Measurements from ENCODE around the gene MGAT4C.
"Not testable (repeated sequence)": the region's sequence is repeated elsewhere in the genome, so short reads cannot be mapped to it uniquely, and the experiment has no call there.

The MGAT4C gene

DNA sequence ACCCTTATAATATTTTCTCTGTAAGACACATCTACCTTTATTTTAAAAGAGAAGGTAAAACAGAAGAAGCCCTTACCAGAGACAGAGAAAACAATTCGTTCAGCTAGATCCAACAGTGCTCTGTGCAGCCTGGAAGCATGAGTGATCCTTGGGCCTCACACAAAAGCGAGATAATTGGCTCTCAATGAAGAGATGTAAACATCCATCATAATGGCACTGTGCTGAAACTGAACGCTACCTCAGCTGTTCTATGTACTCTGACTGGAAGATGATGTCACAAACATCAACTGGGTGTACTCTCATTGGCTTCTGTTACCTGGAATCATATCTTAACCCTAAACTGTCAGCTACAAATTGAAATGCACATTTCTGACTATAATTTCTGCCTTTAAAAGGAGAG lies at the start of gene MGAT4C:
Gene MGAT4C, minus strand, starts transcription at position 229 of the 400 bp plus-strand sequence.
- peak; percentile 93 for DNase-seq

DNA sequence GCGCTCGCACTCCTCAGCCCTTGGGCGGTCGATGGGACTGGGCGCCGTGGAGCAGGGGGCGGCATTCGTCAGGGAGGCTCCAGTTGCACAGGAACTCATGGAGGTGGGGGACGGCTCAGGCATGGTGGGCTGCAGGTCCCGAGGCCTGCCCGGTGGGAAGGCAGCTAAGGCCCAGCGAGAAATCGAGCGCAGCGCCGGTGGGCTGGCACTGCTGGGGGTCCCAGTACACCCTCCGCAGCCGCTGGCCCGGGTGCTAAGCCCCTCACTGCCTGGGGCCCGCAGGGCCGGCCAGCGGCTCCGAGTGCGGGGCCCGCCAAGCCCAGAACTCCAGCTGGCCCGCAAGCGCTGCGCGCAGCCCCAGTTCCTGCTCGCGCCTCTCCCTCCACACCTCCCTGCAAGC lies 40.2 kb upstream of the MGAT4C start:
- not testable (repeated sequence) for DNase-seq

DNA sequence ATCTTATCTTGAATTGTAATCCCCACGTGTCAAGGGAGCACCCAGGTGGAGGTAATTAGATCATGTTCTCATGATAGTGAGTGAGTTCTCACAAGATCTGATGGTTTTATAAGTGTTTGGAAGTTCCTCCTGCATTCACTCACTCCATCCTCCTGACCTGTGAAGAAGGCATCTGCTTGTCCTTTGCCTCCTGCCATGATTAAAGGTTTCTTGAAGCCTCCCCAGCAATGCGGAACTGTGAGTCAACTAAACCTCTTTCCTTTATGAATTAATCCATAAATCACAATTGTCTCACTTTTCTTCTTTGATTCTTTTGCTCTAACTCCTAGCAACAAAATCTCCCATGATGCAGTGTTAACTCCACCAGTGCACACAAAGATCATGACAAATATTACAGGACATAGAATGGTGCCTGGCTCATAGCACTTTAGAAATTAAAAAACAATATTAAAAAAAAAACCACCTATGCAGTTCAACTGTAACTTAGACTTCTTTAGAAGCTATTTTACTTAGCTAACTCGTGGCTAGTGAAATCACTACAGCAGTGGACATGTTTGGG lies 37.6 kb upstream of the MGAT4C start:
- DNase-seq = no peak

DNA sequence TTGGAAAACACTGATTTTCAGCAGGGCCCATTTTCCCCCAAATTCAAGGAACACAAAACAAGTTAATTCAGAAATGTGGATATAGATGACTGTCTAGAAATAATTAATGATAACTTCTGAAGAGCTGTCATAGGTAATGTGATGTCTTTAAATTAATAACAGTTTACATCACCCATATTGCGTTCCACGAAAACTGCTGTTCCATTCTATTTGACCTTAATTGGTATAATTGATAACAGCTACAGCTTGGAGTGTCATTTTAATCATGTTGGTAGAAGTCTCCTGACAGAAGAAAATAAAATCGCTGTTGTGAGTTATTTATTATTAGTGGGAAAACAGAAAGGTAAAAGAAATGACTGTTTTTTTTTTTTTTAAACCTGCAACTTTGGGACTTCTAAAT lies 36.3 kb upstream of the MGAT4C start:
- DNase-seq = no peak

DNA sequence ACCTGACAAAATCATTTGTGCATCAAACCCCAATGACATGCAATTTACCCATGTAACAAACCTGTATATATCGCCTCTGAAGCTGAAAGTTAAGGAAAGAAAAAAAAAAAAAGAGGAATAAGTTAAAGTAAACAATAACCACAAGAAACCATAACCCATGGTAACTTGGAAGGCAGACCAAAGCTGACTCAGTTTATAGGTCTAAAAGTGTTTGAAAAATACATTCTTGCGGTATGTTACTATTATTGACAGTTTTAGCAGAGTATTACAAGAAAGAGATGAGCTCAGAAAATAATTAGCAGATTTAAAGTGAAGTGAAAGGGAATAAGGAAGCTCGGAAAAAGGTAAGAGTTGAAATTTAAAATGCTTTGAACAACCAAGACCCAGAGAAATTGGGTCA lies 34.4 kb upstream of the MGAT4C start:
- DNase-seq = no peak

DNA sequence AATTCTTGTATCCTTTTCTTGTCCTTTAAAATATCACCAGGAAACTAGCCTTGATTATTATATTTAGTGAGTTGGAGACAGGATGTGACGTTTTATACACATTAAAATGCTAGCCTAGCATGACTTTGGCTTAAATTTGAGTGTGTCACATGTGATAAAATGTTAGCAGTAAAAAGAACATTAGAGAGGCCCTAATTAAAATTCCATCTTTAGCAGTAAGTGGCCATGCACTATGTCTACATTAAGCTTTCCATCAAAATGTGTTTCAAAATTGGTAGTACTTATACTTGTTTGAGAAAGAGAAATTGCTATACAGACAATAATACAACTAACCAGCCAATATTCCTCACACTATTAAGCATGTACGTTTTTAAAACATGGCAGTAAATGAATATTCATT lies 29.9 kb upstream of the MGAT4C start:
- DNase-seq = no peak

DNA sequence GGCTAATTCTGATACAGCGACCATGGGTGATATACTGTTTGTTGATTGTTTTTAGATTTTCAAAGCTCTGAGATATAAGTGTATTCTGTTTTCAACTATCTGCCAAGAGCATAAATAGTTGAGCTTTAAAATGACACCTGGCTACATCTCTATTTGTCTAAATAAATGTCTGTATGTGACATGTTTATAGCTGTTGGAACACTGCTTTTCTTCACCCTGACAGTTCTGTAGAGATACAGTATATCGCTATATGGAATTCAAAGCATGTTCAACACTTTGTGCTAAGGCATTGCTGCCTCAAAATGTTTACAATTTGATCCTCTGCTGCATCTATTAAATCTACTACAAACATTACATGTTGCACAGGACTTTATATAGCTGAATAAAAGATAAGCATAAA lies 27.4 kb upstream of the MGAT4C start:
- DNase-seq = no peak

DNA sequence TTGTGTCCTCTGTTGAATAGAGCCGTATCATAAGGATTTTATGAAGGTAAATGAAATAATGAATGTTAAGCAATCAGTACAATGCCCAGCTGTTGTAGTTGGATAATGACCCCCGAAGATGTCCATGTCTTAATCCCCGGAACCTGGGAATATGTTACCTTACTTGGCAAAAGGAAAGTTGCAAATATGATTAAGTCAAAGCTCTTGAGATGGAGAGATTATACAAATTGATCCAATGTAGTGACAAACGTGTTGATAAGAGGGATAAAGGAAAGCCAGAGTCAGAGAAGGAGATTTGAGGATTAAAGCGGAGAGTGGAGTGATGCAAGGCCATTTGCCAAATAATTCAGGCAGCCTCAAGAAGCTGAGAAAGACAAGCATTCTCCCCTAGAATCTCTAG lies 19.2 kb upstream of the MGAT4C start:
- no peak for DNase-seq

DNA sequence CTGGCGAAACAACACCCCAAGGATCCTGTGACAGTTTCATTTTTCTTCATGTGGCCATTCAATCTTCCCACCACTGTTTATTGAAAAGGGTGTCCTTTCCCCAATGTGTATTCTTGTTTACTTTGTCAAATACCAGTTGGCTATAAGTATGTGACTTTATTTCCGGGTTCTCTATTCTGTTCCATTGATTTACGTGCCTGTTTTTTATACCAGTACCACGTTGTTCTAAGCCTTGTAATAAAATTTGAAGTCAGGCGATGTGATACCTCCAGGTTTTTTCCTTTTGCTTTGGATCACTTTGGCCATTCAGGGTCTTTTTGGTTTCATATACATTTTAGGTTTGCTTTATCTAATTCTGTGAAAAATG lies 9.1 kb upstream of the MGAT4C start:
- DNase-seq = no peak

DNA sequence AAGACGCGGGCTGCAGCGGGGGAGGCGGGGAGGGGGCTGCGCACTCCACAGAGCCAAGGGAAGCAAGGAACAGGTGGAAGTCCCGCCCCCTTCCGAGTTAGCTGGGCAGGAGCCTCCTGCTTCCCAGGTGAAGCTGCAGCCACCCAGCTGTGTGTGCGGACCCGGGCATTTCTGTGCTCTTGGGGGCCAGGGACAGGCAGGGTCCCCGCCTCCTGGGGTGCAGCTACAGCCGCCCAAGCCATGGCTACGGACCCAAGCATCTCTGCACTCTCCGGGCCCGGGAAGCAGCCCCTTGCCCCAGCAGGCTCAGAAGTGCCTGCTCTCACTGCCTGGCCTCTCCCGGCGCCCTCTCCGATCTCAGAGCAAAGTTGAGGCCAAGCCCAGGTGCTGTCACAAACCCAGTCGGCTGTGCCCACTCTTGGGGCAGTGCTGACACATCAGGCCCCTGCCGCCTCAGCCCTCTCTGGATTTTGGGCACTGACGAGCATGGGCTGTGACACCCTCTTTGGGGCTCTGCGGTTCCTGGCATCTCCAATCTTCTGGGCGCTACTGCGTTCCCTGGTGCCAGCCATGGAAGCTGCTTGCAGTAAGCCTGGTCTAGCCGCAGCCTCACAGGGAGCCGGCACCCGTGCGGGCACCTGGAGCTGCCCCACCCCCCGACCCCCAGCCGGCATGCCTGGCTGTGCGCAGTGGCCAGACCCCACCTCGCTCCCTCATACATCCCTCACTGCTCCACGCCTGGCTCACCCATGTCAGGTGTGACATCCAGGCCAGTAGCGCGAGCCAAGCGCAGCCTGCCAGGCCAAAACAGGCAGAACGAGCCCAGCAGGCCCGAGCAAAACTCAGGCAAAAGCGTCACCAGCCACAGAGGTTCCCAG lies 8.5 kb upstream of the MGAT4C start:
- DNase-seq = no peak

DNA sequence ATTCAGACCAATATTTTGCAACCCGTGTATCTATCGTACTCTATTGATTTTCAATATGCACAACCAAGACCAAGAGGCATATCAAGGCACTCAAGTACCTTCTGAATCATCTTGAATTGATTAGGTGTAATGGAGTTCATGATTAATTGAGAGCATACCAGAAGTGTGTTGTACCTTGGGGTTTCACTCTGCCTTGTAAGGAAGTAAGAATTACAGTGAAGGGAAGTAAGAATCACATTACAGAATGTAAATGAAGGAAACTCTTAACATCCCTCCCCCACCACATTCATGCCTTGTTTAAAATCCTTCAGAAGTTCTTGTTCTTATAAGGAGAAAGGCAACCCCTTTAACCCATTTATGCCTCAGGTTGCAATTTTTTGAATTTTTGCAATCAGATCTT lies 5.4 kb upstream of the MGAT4C start:
- no peak for DNase-seq

DNA sequence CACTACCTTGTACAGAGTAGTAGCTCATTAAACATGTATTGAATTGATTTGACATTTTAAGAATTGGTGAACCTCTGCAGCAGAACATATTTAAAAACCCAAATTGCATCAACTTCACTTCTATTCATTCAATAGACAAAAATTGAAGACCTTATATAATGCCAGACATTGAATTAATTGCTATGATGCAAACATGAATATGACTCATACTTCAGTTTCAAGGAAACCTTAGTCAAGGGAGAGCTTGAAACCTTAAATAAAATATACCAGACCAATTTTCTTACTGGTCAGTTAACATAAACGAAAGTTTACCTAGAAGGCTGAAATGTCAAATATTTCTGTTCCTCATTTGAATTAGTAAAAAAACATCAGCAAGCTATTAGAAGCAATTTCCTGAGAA lies 5.0 kb upstream of the MGAT4C start:
- DNase-seq = no peak

DNA sequence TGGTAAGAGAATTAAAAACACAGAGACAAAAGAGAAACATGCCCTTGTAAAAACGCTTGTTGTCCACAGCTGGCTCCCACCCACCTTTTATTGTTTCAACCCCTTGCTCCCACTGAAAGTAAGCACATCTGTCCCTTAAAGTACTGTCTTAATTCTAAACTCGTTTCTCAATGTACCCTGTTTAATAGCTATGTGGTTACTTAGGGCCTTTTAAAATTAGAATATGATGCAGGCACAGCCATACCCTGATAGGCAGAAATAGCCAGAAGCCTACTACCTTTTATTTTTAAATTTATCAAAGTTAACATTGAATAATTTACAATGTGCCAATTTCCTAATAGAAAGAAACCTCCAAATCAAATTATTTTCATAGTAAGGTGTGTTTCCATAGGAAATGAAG lies 4.0 kb upstream of the MGAT4C start:
- DNase-seq = no peak

DNA sequence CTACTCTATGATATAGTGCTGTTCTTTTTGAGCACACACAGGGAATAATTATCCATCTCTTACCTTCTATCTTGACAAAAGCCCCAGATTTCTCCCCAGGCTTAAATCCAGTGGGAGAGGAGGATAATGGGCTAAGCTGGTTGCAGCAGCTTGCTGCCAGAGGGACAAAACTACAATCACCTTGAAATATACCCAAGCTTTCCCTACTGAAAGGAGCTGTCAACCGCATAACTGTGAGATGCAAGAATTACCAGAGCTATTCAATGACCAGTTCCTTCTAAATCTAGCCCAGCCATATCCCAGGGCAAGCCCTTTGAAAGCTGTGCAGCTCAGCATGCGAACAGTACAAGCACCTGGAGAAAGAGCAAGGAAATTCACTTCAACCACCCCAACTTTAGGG lies 943 bp upstream of the MGAT4C start:
- no peak for DNase-seq

DNA sequence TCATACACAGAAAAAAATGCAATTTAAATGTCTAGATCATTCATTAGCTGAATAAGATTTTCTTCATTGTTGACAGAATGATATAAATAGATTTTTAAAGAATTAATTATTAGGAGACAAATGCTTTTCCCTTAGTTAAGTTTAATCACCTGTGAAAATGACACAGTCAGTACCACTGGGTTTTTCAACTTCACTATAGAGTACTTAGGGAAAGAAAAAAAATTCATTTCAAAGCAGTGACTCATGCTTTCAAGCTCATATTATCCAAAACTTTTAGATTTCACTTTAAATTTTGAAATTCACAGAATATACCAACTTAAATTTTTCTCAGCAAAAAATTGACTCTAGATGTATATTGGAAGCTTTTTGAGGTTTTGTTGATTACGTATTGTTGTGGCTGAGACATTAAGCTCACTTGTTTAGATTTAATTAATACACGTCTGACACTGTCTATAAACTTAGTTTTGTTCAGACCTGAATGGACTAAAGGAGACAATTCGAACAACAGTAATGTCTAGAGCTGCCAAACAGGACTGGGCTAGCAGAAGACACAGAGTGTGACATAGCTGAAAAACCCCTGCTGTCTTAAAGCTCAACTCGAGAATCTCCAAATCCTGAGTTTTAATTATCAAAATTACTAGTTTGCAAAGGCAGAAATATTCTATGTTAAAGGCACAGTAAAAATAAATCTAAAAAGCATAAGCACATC lies 1.6 kb downstream of the MGAT4C start:
- DNase-seq = no peak

DNA sequence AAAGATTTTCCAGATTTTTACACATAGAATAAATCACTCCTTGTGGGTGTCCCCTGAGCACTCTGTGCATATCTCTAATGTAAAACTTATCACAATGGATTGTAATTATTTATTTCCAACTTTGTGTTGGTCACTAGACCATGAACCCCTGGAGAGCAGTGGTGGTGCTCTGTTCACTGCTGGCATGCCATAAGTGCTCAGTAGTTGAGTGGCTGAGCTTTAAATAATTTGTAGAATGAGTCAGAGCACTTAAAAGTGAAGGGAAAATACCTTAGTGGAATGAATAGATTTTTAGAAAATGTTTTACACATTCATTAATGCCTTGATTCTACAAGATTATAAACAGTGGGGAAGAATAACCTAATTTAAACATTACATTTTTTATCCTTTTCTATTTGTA lies 6.3 kb downstream of the MGAT4C start:
- DNase-seq = no peak

DNA sequence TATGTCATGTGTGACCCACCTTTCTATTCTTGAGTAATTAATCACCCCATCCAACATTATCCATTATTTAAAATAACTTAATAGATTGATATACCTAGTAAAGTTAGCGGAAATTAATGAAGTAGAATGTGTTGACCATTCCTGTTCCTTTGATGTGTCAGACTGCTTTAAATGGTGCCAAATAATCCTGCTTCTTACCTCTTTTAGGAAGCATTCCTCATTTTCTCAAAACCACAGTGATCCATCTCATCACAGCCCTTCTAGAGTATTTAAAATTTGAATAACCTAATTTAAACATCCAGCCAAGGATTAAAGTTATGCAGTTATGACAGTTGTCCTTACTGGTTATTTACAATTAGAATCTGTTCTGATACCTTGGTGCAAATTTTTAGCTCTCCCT lies 6.9 kb downstream of the MGAT4C start:
- DNase-seq = no peak

DNA sequence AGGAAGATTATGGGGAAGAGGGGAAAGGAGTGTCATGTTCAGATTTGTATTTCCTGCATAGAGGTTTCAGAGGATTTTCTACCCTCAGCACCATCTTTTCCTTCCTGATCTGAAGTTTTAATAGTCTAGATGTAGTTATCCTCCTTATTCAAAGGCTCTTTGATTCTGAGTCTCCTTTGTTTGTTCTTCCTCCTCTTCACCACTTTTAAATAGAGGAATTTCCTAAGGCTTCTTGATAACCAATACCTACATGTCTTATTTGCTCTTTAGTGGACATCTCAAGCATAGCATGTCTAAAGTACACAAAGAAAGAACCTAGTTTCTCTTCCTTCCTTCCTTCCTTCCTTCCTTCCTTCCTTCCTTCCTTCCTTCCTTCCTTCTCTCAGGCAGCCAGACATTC lies 8.3 kb downstream of the MGAT4C start:
- DNase-seq = no peak

DNA sequence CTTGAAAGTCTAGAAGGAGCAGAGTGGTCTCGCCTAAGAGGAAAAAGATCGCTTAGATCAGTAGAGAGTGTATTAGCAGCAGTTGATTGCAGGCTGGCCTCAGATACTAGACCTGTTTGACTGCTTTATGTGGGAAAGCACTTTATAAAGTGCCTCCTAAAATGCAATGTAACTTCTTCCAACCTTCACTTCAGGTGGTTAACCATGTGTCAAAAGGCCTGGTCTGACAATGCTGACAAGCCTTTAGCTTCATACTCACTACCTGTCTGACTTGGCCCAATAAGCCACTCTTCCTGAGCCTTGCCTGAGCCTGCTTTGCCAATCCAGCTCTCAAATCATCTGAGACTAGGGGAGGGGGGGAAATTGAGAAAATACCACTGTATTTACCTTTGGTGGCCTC lies 14.6 kb downstream of the MGAT4C start:
- DNase-seq = no peak

DNA sequence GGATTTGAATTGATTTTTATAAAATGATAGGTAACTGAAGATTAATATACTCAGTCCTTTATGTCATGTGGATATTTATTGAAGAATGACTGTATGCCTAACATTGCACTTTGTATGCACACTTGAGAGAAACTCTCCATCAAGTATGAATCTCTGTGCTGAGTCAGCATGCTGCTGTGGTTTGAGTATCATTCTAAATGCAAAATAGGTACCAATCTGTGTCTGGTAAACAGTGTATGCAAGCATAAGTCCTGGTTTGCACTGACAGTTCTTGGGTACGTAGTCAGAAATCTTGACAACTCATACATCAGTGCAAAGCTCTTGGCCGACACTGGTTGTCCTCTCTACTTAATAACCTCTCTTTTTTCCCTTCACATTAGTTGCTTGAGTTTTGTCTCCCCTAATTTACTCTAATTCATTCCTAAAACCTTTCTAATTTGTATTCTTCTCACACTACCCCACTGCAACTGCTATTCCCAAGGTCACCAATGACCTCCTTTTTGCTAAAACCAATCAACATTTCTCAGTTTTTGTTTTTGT lies 21.8 kb downstream of the MGAT4C start:
- DNase-seq = no peak

DNA sequence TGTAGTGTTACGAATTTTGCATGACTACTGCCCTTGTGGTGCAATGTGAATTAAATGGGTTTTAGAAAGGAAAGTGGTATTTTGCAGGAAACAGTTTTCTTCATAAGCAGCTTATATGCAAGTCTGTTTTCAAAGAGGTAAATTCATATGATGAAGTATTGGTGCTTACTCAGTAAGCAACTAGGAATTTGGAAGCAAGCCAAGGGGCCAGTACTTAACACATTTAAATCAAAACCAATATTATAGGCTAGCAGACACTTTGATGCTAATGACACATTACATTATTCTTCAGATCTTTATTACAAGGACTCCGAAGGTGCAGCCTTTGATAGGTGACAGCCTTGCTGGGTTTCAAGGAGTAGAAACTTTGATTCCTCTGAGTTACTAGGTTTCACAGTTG lies 23.1 kb downstream of the MGAT4C start:
- DNase-seq = peak; percentile 65

DNA sequence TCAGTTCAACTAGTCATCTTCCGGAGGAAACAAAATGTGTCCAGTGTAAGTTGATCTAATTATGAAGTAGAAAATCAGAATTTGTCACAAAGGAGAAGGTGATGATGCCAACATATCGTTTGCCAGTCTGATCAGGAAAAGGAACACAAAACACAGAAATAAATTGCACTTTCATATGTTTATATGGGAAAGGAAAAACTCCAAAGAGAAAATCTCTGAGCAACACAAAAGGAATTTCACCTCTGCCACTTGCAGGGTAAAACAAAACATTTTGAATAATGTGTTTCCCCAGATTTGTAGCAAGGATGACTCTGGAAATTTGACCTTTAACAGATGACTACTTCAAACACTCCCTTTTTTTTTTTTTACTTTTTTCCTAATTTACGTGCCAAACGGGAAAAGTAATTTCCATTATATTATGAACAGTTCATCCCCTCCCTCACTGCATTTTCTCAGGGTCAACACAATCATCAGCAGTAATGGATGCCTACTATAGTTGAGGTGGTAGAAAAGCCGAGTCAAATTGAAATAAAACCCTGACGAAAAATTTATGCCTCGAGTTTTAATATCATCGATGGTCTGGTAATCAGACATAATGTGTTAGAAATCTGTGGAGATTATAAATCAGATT lies 25.6 kb downstream of the MGAT4C start:
- no peak for DNase-seq

DNA sequence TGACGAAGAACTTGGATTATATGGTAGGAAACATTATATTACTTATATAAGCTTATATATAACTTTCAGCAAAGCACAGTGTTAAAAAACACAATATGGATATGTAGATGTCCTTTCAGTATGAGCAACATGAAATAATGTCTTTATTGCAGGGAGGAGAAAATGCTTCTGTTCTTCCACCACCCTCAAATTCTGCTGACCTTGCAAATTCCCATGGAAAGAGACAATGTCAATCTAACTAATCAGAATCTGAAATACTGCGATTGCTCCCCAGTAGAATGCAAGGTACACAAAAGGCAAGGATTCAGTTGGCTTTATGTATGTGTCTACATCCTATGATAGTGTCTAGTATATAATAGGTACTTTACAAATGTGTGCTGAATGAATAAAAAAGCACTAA lies 26.4 kb downstream of the MGAT4C start:
- no peak for DNase-seq

DNA sequence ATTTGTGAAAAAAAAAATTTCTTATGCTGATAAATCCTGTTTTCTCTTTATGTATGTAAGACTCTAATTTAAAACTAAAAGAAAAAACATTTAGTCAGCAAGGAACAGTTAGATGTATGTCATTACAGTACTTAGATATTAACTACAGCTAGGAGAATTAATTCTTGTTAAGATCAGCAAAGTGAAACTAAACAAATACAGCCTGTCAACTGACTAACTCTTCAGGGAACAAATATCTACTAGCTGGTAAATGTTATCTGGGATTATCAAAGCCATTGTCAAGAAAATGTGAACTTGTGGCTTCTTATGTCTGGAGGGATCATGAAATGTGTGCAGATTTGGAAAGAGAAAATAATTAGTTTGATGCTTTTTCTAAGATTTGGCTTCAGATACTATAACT lies 27.5 kb downstream of the MGAT4C start:
- no peak for DNase-seq
